Measurements from ENCODE around the gene ZNF470.

Gene ZNF470

GRCh38 chr19:56633021-56633420 lies 65.8 kb downstream of the ZNF470 start:
- H3K9ac ChIP-seq (ENCODE audit: low read depth in 1 of 2, low read length in 2 of 2), result no peak overlapping the region

GRCh38 chr19:56637976-56638555 lies 70.8 kb downstream of the ZNF470 start:
- Histone ChIP-seq H3K4me3 (ENCODE audit: low read depth in 1 of 2, low read length in 2 of 2) (no peak overlapping the region), H3K27me3 (ENCODE audit: control insufficient read depth in 1 of 2, insufficient read depth in 2 of 2, low read length in 2 of 2) (no peaks in the 10 kb centered on the region), H3K4me1 (ENCODE audit: control insufficient read depth in 1 of 2, insufficient read depth in 2 of 2, low read length in 2 of 2) (no peaks in the 10 kb centered on the region), H3K9me3 (ENCODE audit: control insufficient read depth in 1 of 2, low read length in 2 of 2) (peaks cover 43 to 46% of the 10 kb centered on the region in 2 donors), H3K27ac (ENCODE audit: low read depth, low read length) (no peak overlapping the region), H3K36me3 (ENCODE audit: control insufficient read depth in 1 of 2, insufficient read depth in 2 of 2, low read length in 2 of 2) (no peaks in the 10 kb centered on the region), H3K9ac (ENCODE audit: low read depth in 1 of 2, low read length in 2 of 2) (no peak overlapping the region)

More at GRCh38 chr19:56633021-56633420, 65.8 kb downstream of the ZNF470 start:
- H3K4me1 ChIP-seq (ENCODE audit: control insufficient read depth in 1 of 2, insufficient read depth in 2 of 2, low read length in 2 of 2), result no peaks in the 10 kb centered on the region
- H3K36me3 ChIP-seq (ENCODE audit: control insufficient read depth in 1 of 2, insufficient read depth in 2 of 2, low read length in 2 of 2), result no peaks in the 10 kb centered on the region
- H3K9me3 ChIP-seq (ENCODE audit: control insufficient read depth in 1 of 2, low read length in 2 of 2), result peaks cover 62 to 63% of the 10 kb centered on the region in 2 donors
- H3K4me3 ChIP-seq (ENCODE audit: low read depth in 1 of 2, low read length in 2 of 2), result no peak overlapping the region
- no peak overlapping the region for H3K27ac ChIP-seq (ENCODE audit: low read depth, low read length)
- no peaks in the 10 kb centered on the region for H3K27me3 ChIP-seq (ENCODE audit: control insufficient read depth in 1 of 2, insufficient read depth in 2 of 2, low read length in 2 of 2)

Data from duodenal mucosa (tissue), 2 donors.